GM19023 (cell line): ENCODE results near the gene NAV2.

ENCODE experiments used
- ATAC-seq: cut with Tn5 transposase; IDR thresholded peaks from one replicate; pipeline ENCODE4 v1.9.1; 2021; ENCODE audit warnings: mild to moderate bottlenecking, moderate library complexity; ENCODE audit not compliant: unreplicated experiment

Gene NAV2

GRCh38 chr11:20161923-20162744 is 449.5 kb downstream of the NAV2 start:
- no peak for ATAC-seq

- no peak for ATAC-seq
Measured at GRCh38 chr11:20162824-20163782, 450.5 kb downstream of the NAV2 start.

GRCh38 chr11:20163783-20164481 is 451.3 kb downstream of the NAV2 start:
- ATAC-seq, result no peak
